ENCODE results near the gene SCGB3A2. TPM values are rescaled to one million over a fixed set of nuclear protein-coding genes. Genes with fewer than 3 reads are reported as not detected.

SCGB3A2 gene
- total RNA-seq, 1 experiment from 2014 or later = 0.51 TPM

DNA sequence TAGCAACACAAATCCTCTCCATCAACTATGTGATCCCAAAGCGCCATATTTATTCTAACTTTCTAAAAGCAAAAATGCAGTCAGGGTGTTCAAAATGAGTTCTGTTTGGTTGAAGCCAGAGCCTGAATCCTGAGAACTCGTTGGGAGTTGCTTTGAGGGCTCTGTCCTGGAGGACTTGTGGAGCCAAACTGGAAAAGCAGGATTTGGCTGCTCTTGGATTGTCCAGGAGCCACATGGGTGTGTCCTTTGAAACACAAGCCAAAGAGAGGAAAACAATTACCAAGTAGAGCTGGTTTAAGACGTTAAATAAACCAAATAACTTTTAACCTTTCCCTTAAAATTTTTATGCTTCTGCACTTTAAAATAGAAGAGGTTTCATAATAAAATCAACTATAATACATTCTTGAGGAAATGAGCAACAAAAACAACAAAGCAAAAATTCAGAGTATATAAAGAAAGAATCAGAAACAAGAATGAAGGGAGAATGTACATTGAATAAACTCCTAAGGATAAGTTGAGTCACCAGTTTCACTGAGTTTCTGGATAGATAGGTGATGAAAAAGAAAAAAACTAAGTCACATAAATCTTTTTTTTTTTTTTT lies 14.3 kb downstream of the SCGB3A2 start:
- Histone ChIP-seq H3K9me2 (replicated peaks; ENCODE audit: low read length) (no peaks in the 10 kb centered on the region), H2AFZ (ENCODE audit: low read length) (no peak overlapping the region), H3K4me2 (ENCODE audit: low read length) (peak overlapping the region; percentile 23), H3K27me3 (ENCODE audit: low read length) (no peaks in the 10 kb centered on the region), H3K9me3 (ENCODE audit: low read length) (no peaks in the 10 kb centered on the region), H3K4me1 (ENCODE audit: insufficient read depth, low read length) (peaks cover 93% of the 10 kb centered on the region), H3K27ac (ENCODE audit: low read length) (peak overlapping the region; percentile 97), H3F3A (ENCODE audit: low read length, unreplicated experiment) (peaks cover 18% of the 10 kb centered on the region), H3K79me2 (ENCODE audit: low read length) (peaks cover 47% of the 10 kb centered on the region), H3K9ac (ENCODE audit: low read length) (peak overlapping the region; percentile 85), H4K20me1 (ENCODE audit: low read length) (no peaks in the 10 kb centered on the region), H3K36me3 (ENCODE audit: low read depth, low read length) (peaks cover 60% of the 10 kb centered on the region), H3K4me3 (ENCODE audit: low read length) (no peak overlapping the region)
- BruUV-seq (replicated peaks) = no TSS peak
- POLR2A ChIA-PET (ENCODE audit: unreplicated experiment) = interaction anchor here (0.5 kb wide), 1 partner anchor 48 kb away, joined by 4 read pairs; no protein-coding TSS in a partner anchor
- CTCF ChIA-PET = no interaction called here
- intact Hi-C loops (cut with micrococcal nuclease) = loop anchor here (1.0 to 10.0 kb wide), 3 partner anchors 26 to 1082 kb away; no protein-coding TSS in a partner anchor
- TF ChIP-seq EZH2phosphoT487 (IDR thresholded peaks at IDR 0.05; ENCODE audit: borderline replicate concordance, low read length) (no peak), EZH2 (IDR thresholded peaks at IDR 0.05; ENCODE audit: low read length, unreplicated experiment) (no peak)
- TF ChIP-seq, protein P1, sequence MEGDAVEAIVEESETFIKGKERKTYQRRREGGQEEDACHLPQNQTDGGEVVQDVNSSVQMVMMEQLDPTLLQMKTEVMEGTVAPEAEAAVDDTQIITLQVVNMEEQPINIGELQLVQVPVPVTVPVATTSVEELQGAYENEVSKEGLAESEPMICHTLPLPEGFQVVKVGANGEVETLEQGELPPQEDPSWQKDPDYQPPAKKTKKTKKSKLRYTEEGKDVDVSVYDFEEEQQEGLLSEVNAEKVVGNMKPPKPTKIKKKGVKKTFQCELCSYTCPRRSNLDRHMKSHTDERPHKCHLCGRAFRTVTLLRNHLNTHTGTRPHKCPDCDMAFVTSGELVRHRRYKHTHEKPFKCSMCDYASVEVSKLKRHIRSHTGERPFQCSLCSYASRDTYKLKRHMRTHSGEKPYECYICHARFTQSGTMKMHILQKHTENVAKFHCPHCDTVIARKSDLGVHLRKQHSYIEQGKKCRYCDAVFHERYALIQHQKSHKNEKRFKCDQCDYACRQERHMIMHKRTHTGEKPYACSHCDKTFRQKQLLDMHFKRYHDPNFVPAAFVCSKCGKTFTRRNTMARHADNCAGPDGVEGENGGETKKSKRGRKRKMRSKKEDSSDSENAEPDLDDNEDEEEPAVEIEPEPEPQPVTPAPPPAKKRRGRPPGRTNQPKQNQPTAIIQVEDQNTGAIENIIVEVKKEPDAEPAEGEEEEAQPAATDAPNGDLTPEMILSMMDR (conservative IDR thresholded peaks at IDR 0.05; ENCODE audit: low read depth, low read length) = no peak
- peak; percentile 99 for DNase-seq
- peak; percentile 78 for ATAC-seq

- H3K36me3 ChIP-seq (ENCODE audit: low read depth, low read length) = peaks cover 68% of the 10 kb centered on the region
- no peaks in the 10 kb centered on the region for H4K20me1 ChIP-seq (ENCODE audit: low read length)
- H3K4me2 ChIP-seq (ENCODE audit: low read length) = peak overlapping the region; percentile 23
- CTCF ChIA-PET = no interaction called here
- no peak for TF ChIP-seq EZH2 (IDR thresholded peaks at IDR 0.05; ENCODE audit: low read length, unreplicated experiment)
- TF ChIP-seq, protein P1 (conservative IDR thresholded peaks at IDR 0.05; ENCODE audit: low read depth, low read length) = no peak
- TF ChIP-seq EZH2phosphoT487 (IDR thresholded peaks at IDR 0.05; ENCODE audit: borderline replicate concordance, low read length) = no peak
- H3F3A ChIP-seq (ENCODE audit: low read length, unreplicated experiment) = peaks cover 26% of the 10 kb centered on the region
- H3K9me3 ChIP-seq (ENCODE audit: low read length) = no peaks in the 10 kb centered on the region
- no peaks in the 10 kb centered on the region for H3K9me2 ChIP-seq (replicated peaks; ENCODE audit: low read length)
- peaks cover 92% of the 10 kb centered on the region for H3K4me1 ChIP-seq (ENCODE audit: insufficient read depth, low read length)
- H2AFZ ChIP-seq (ENCODE audit: low read length) = no peak overlapping the region
- ATAC-seq = peak; percentile 7
- H3K27me3 ChIP-seq (ENCODE audit: low read length) = no peaks in the 10 kb centered on the region
- intact Hi-C loops (cut with micrococcal nuclease) = loop anchor here (2.0 to 10.0 kb wide), 2 partner anchors 59 to 1081 kb away; no protein-coding TSS in a partner anchor
- H3K9ac ChIP-seq (ENCODE audit: low read length) = peak overlapping the region; percentile 85
- POLR2A ChIA-PET (ENCODE audit: unreplicated experiment) = interaction anchor here (0.7 kb wide), 1 partner anchor 25 kb away, joined by 17 read pairs; no protein-coding TSS in a partner anchor
- peaks cover 54% of the 10 kb centered on the region for H3K79me2 ChIP-seq (ENCODE audit: low read length)
- peak; percentile 83 for DNase-seq
- no peak overlapping the region for H3K4me3 ChIP-seq (ENCODE audit: low read length)
- H3K27ac ChIP-seq (ENCODE audit: low read length) = peak overlapping the region; percentile 97
- no TSS peak for BruUV-seq (replicated peaks)
Observed at GRCh38 chr5:147893820-147894219, 15.3 kb downstream of the SCGB3A2 start.

GRCh38 chr5:147895864-147896263 lies 17.4 kb downstream of the SCGB3A2 start:
- peaks cover 51% of the 10 kb centered on the region for H3K79me2 ChIP-seq (ENCODE audit: low read length)
- H3K4me1 ChIP-seq (ENCODE audit: insufficient read depth, low read length) = peaks cover 93% of the 10 kb centered on the region
- peak overlapping the region; percentile 97 for H3K27ac ChIP-seq (ENCODE audit: low read length)
- no peak overlapping the region for H3K9ac ChIP-seq (ENCODE audit: low read length)
- intact Hi-C loops (cut with micrococcal nuclease) = loop anchor here (10.0 kb wide), 1 partner anchor 1079 kb away; no protein-coding TSS in a partner anchor
- H3K9me3 ChIP-seq (ENCODE audit: low read length) = no peaks in the 10 kb centered on the region
- DNase-seq (peak; percentile 53), ATAC-seq (no peak)
- H4K20me1 ChIP-seq (ENCODE audit: low read length) = no peaks in the 10 kb centered on the region
- no peak overlapping the region for H2AFZ ChIP-seq (ENCODE audit: low read length)
- H3K27me3 ChIP-seq (ENCODE audit: low read length) = no peaks in the 10 kb centered on the region
- H3K4me3 ChIP-seq (ENCODE audit: low read length) = no peak overlapping the region
- no TSS peak for BruUV-seq (replicated peaks)
- TF ChIP-seq, protein P1 (conservative IDR thresholded peaks at IDR 0.05; ENCODE audit: low read depth, low read length) = no peak
- TF ChIP-seq EZH2phosphoT487 (IDR thresholded peaks at IDR 0.05; ENCODE audit: borderline replicate concordance, low read length) (no peak), EZH2 (IDR thresholded peaks at IDR 0.05; ENCODE audit: low read length, unreplicated experiment) (no peak)
- peaks cover 43% of the 10 kb centered on the region for H3F3A ChIP-seq (ENCODE audit: low read length, unreplicated experiment)
- peaks cover 63% of the 10 kb centered on the region for H3K36me3 ChIP-seq (ENCODE audit: low read depth, low read length)
- ChIA-PET POLR2A (ENCODE audit: unreplicated experiment) (interaction anchor here (0.7 kb wide), 1 partner anchor 22 kb away, joined by 3 read pairs; no protein-coding TSS in a partner anchor), CTCF (no interaction called here)
- H3K4me2 ChIP-seq (ENCODE audit: low read length) = no peak overlapping the region
- no peaks in the 10 kb centered on the region for H3K9me2 ChIP-seq (replicated peaks; ENCODE audit: low read length)

All from PC-3 (cell line).